ENCODE data around the gene ICA1. TPM values are rescaled to one million over a fixed set of nuclear protein-coding genes. Genes with fewer than 3 reads are reported as not detected.

Gene ICA1
- total and polyA plus RNA-seq, 2 experiments from 2014 or later: 45.2 to 83.7 TPM

GRCh38 chr7:8142477-8142876, 119.5 kb downstream of the ICA1 start:
- no peak overlapping the region for H3K4me2 ChIP-seq
- peaks cover 3% of the 10 kb centered on the region; the same call in 1 of the 2 replicates for H3K36me3 ChIP-seq (ENCODE audit: insufficient read depth)
- Mint-ChIP-seq H3K27ac (no peak overlapping the region), H3K4me1 (peaks cover 25% of the 10 kb centered on the region), H3K4me3 (no peak overlapping the region), H3K9me3 (no peaks in the 10 kb centered on the region), H3K27me3 (ENCODE audit: insufficient read depth, low read depth, poor library complexity) (peaks cover 2% of the 10 kb centered on the region), H3K36me3 (ENCODE audit: low read depth) (no peaks in the 10 kb centered on the region)
- DNase-seq (ENCODE audit: low spot score) (no peak), ATAC-seq (no peak)
- no peaks in the 10 kb centered on the region for H3F3A ChIP-seq (replicated peaks; ENCODE audit: low read depth)
- no peak overlapping the region for H2AFZ ChIP-seq
- H3K4me1 ChIP-seq (ENCODE audit: insufficient read depth): peaks cover 7% of the 10 kb centered on the region
- H4K20me1 ChIP-seq (replicated peaks; ENCODE audit: insufficient read depth): no peaks in the 10 kb centered on the region
- no peak overlapping the region for H3K4me3 ChIP-seq
- no peak overlapping the region for H3K27ac ChIP-seq (ENCODE audit: low read depth)
- TF ChIP-seq, protein P1, sequence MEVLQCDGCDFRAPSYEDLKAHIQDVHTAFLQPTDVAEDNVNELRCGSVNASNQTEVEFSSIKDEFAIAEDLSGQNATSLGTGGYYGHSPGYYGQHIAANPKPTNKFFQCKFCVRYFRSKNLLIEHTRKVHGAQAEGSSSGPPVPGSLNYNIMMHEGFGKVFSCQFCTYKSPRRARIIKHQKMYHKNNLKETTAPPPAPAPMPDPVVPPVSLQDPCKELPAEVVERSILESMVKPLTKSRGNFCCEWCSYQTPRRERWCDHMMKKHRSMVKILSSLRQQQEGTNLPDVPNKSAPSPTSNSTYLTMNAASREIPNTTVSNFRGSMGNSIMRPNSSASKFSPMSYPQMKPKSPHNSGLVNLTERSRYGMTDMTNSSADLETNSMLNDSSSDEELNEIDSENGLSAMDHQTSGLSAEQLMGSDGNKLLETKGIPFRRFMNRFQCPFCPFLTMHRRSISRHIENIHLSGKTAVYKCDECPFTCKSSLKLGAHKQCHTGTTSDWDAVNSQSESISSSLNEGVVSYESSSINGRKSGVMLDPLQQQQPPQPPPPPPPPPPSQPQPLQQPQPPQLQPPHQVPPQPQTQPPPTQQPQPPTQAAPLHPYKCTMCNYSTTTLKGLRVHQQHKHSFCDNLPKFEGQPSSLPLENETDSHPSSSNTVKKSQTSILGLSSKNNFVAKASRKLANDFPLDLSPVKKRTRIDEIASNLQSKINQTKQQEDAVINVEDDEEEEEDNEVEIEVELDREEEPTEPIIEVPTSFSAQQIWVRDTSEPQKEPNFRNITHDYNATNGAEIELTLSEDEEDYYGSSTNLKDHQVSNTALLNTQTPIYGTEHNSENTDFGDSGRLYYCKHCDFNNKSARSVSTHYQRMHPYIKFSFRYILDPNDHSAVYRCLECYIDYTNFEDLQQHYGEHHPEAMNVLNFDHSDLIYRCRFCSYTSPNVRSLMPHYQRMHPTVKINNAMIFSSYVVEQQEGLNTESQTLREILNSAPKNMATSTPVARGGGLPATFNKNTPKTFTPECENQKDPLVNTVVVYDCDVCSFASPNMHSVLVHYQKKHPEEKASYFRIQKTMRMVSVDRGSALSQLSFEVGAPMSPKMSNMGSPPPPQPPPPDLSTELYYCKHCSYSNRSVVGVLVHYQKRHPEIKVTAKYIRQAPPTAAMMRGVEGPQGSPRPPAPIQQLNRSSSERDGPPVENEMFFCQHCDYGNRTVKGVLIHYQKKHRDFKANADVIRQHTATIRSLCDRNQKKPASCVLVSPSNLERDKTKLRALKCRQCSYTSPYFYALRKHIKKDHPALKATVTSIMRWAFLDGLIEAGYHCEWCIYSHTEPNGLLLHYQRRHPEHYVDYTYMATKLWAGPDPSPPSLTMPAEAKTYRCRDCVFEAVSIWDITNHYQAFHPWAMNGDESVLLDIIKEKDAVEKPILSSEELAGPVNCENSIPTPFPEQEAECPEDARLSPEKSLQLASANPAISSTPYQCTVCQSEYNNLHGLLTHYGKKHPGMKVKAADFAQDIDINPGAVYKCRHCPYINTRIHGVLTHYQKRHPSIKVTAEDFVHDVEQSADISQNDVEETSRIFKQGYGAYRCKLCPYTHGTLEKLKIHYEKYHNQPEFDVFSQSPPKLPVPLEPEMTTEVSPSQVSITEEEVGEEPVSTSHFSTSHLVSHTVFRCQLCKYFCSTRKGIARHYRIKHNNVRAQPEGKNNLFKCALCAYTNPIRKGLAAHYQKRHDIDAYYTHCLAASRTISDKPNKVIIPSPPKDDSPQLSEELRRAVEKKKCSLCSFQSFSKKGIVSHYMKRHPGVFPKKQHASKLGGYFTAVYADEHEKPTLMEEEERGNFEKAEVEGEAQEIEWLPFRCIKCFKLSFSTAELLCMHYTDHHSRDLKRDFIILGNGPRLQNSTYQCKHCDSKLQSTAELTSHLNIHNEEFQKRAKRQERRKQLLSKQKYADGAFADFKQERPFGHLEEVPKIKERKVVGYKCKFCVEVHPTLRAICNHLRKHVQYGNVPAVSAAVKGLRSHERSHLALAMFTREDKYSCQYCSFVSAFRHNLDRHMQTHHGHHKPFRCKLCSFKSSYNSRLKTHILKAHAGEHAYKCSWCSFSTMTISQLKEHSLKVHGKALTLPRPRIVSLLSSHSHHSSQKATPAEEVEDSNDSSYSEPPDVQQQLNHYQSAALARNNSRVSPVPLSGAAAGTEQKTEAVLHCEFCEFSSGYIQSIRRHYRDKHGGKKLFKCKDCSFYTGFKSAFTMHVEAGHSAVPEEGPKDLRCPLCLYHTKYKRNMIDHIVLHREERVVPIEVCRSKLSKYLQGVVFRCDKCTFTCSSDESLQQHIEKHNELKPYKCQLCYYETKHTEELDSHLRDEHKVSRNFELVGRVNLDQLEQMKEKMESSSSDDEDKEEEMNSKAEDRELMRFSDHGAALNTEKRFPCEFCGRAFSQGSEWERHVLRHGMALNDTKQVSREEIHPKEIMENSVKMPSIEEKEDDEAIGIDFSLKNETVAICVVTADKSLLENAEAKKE (CRISPR knock-in tag; IDR thresholded peaks at IDR 0.05): no peak
- no peak for TF ChIP-seq CREB1 (CRISPR knock-in tag; IDR thresholded peaks at IDR 0.05; ENCODE audit: low read depth)
- no peak for TF ChIP-seq ZNF114 (CRISPR knock-in tag; IDR thresholded peaks at IDR 0.05)
- TF ChIP-seq POLR2AphosphoS5 (IDR thresholded peaks at IDR 0.05; ENCODE audit: low read depth): no peak
- no peak for TF ChIP-seq STAT1 (IDR thresholded peaks at IDR 0.05; ENCODE audit: unreplicated experiment)
- TF ChIP-seq JUNB (IDR thresholded peaks at IDR 0.05; ENCODE audit: unreplicated experiment): no peak
- TF ChIP-seq CTCF (conservative IDR thresholded peaks at IDR 0.05; ENCODE audit: low read depth in 2 of 2): no peak
- no peak for TF ChIP-seq NANOG (IDR thresholded peaks at IDR 0.05; ENCODE audit: borderline replicate concordance)
- TF ChIP-seq EZH2 (IDR thresholded peaks at IDR 0.05; ENCODE audit: low read depth, unreplicated experiment): no peak
- no peak for TF ChIP-seq EZH2phosphoT487 (IDR thresholded peaks at IDR 0.05; ENCODE audit: unreplicated experiment)
- no peak for TF ChIP-seq ZNF331 (CRISPR knock-in tag; IDR thresholded peaks at IDR 0.05; ENCODE audit: low read depth)
- TF ChIP-seq, protein P2, sequence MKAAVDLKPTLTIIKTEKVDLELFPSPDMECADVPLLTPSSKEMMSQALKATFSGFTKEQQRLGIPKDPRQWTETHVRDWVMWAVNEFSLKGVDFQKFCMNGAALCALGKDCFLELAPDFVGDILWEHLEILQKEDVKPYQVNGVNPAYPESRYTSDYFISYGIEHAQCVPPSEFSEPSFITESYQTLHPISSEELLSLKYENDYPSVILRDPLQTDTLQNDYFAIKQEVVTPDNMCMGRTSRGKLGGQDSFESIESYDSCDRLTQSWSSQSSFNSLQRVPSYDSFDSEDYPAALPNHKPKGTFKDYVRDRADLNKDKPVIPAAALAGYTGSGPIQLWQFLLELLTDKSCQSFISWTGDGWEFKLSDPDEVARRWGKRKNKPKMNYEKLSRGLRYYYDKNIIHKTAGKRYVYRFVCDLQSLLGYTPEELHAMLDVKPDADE (IDR thresholded peaks at IDR 0.05): no peak
- TF ChIP-seq, protein P3, sequence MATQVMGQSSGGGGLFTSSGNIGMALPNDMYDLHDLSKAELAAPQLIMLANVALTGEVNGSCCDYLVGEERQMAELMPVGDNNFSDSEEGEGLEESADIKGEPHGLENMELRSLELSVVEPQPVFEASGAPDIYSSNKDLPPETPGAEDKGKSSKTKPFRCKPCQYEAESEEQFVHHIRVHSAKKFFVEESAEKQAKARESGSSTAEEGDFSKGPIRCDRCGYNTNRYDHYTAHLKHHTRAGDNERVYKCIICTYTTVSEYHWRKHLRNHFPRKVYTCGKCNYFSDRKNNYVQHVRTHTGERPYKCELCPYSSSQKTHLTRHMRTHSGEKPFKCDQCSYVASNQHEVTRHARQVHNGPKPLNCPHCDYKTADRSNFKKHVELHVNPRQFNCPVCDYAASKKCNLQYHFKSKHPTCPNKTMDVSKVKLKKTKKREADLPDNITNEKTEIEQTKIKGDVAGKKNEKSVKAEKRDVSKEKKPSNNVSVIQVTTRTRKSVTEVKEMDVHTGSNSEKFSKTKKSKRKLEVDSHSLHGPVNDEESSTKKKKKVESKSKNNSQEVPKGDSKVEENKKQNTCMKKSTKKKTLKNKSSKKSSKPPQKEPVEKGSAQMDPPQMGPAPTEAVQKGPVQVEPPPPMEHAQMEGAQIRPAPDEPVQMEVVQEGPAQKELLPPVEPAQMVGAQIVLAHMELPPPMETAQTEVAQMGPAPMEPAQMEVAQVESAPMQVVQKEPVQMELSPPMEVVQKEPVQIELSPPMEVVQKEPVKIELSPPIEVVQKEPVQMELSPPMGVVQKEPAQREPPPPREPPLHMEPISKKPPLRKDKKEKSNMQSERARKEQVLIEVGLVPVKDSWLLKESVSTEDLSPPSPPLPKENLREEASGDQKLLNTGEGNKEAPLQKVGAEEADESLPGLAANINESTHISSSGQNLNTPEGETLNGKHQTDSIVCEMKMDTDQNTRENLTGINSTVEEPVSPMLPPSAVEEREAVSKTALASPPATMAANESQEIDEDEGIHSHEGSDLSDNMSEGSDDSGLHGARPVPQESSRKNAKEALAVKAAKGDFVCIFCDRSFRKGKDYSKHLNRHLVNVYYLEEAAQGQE (IDR thresholded peaks at IDR 0.05; ENCODE audit: unreplicated experiment): no peak
- no peaks in the 10 kb centered on the region for H3K79me2 ChIP-seq (replicated peaks; ENCODE audit: insufficient read depth)
- no peaks in the 10 kb centered on the region for H3K9me2 ChIP-seq (ENCODE audit: insufficient read depth)
- H3K27me3 ChIP-seq (ENCODE audit: insufficient read depth): no peaks in the 10 kb centered on the region
